Activated effector memory CD4-positive, alpha-beta T cell treated with Interleukin-2 at 50 U/mL for 16 hours (primary cell): ENCODE data around the gene DRICH1.
"Not testable (repeated sequence)": the region's sequence is repeated elsewhere in the genome, so short reads cannot be mapped to it uniquely, and the experiment has no call there.

Experiments used
- DNase-seq: peaks from one replicate; pipeline ENCODE4 v3.0.0-alpha.2; 2020

DRICH1 gene

GRCh38 chr22:23632178-23632577 lies at the start of gene DRICH1:
Gene DRICH1, minus strand, starts transcription at chr22:23632321. Its CDS starts 298 bp downstream, at chr22:23632023.
- no peak for DNase-seq

GRCh38 chr22:23681026-23681809 lies 49.1 kb upstream of the DRICH1 start:
- no peak for DNase-seq

- no peak for DNase-seq
Measured at GRCh38 chr22:23678133-23678532, 46.0 kb upstream of the DRICH1 start.

GRCh38 chr22:23677701-23677995 lies 45.5 kb upstream of the DRICH1 start:
- no peak for DNase-seq

GRCh38 chr22:23676841-23677700 lies 45.0 kb upstream of the DRICH1 start:
- not testable (repeated sequence) for DNase-seq

GRCh38 chr22:23675502-23676415 lies 43.6 kb upstream of the DRICH1 start:
- no peak for DNase-seq

- not testable (repeated sequence) for DNase-seq
Measured at GRCh38 chr22:23674886-23675501, 42.9 kb upstream of the DRICH1 start.

- DNase-seq, result no peak
Measured at GRCh38 chr22:23673826-23674690, 41.9 kb upstream of the DRICH1 start.

GRCh38 chr22:23673050-23673620 lies 41.0 kb upstream of the DRICH1 start:
- DNase-seq, result no peak

- DNase-seq, result not testable (repeated sequence)
Measured at GRCh38 chr22:23672307-23673049, 40.4 kb upstream of the DRICH1 start.

- not testable (repeated sequence) for DNase-seq
Measured at GRCh38 chr22:23671387-23671786, 39.3 kb upstream of the DRICH1 start.

- DNase-seq, result no peak
Measured at GRCh38 chr22:23670378-23671295, 38.5 kb upstream of the DRICH1 start.

GRCh38 chr22:23660381-23660780 lies 28.3 kb upstream of the DRICH1 start:
- not testable (repeated sequence) for DNase-seq

- DNase-seq, result no peak
Measured at GRCh38 chr22:23657727-23658126, 25.6 kb upstream of the DRICH1 start.

GRCh38 chr22:23655891-23656475 lies 23.9 kb upstream of the DRICH1 start:
- no peak for DNase-seq

GRCh38 chr22:23652711-23653110 lies 20.6 kb upstream of the DRICH1 start:
- DNase-seq, result no peak

- DNase-seq, result no peak
Measured at GRCh38 chr22:23652286-23652685, 20.2 kb upstream of the DRICH1 start.

- DNase-seq, result no peak
Measured at GRCh38 chr22:23651676-23652075, 19.6 kb upstream of the DRICH1 start.

- no peak for DNase-seq
Measured at GRCh38 chr22:23649071-23649501, 17.0 kb upstream of the DRICH1 start.
